Panc1 (cell line): ENCODE results near the gene FMN2. TPM values are rescaled to one million over a fixed set of nuclear protein-coding genes. Genes with fewer than 3 reads are reported as not detected.

Experiments
- ATAC-seq: fragments of 200-7000 bp; cut with Tn5 transposase; 2 replicates; pipeline ENCODE4 v1.9.1; 2020; ENCODE audit warnings: mild to moderate bottlenecking, moderate library complexity
- BruUV-seq: library from RNA; stranded (reverse); fragments of 400-500 nt; replicated peaks from 2 replicates; lab custom pipeline; 2021; lab: Mats Ljungman, UMichigan
- CTCF ChIA-PET: fragments of 300-600 bp; sonication (Branson Sonifier 250); formaldehyde crosslinking; loops from one replicate; lab custom pipeline; 2022; ENCODE audit warnings: antibody characterized with exemption; lab: Charles Lee
- POLR2A ChIA-PET: fragments of 300-600 bp; sonication (Branson Sonifier 250); formaldehyde crosslinking; loops from one replicate; lab custom pipeline; 2022; ENCODE audit warnings: antibody characterized with exemption; lab: Charles Lee
- DNase-seq: peaks from one replicate; pipeline ENCODE4 v3.0.0-alpha.2; 2010; ENCODE audit warnings: low read depth, low spot score
- H3K27ac ChIP-seq: 2 replicates; pipeline ENCODE4 v1.5.1; 2011; ENCODE audit warnings: mild to moderate bottlenecking, low read length, inconsistent platforms
- H3K27me3 ChIP-seq: fragments of 200-500 bp; sonication (Bioruptor generic); 2 replicates; pipeline ENCODE4 v1.6.0; 2014; ENCODE audit warnings: low read length, inconsistent platforms; ENCODE audit not compliant: control insufficient read depth, insufficient read depth
- H3K36me3 ChIP-seq: fragments of 200-500 bp; sonication (Bioruptor generic); 2 replicates; pipeline ENCODE4 v1.5.1; 2014; ENCODE audit warnings: inconsistent platforms, mild to moderate bottlenecking, low read length, moderate library complexity; ENCODE audit not compliant: control insufficient read depth, insufficient read depth
- H3K4me1 ChIP-seq: 2 replicates; pipeline ENCODE4 v1.5.1; 2011; ENCODE audit warnings: inconsistent platforms, mild to moderate bottlenecking, low read length, moderate library complexity; ENCODE audit not compliant: control insufficient read depth, insufficient read depth
- H3K4me3 ChIP-seq, 2 experiments: 2 replicates each; pipeline ENCODE4 v1.5.1; 2011 to 2012; ENCODE audit warnings: low read depth in 2 of 2, low read length in 2 of 2, mild to moderate bottlenecking in 2 of 2, inconsistent platforms in 1 of 2, moderate library complexity in 1 of 2
- H3K9me3 ChIP-seq: fragments of 200-500 bp; sonication (Bioruptor generic); 2 replicates; pipeline ENCODE4 v1.5.1; 2014; ENCODE audit warnings: low read depth, mild to moderate bottlenecking, inconsistent platforms, low read length, moderate library complexity; ENCODE audit not compliant: control insufficient read depth, insufficient read depth
- CTCF ChIP-seq: fragments of 450-650 bp; IDR thresholded peaks from 2 replicates; pipeline ENCODE4 v1.5.1; 2017; ENCODE audit warnings: mild to moderate bottlenecking
- POLR2AphosphoS5 ChIP-seq: IDR thresholded peaks from 2 replicates; pipeline ENCODE4 v1.6.1; 2012; ENCODE audit warnings: mild to moderate bottlenecking, low read depth, low read length, moderate library complexity
- REST ChIP-seq, 2 experiments: IDR thresholded peaks; 2 replicates each; pipeline ENCODE4 v1.6.1; 2011 to 2012; ENCODE audit warnings: low read depth in 2 of 2, control low read depth in 1 of 2, low read length in 1 of 2, mild to moderate bottlenecking in 1 of 2, moderate library complexity in 1 of 2; ENCODE audit not compliant: insufficient read depth in 1 of 2
- SIN3A ChIP-seq: IDR thresholded peaks from 2 replicates; pipeline ENCODE4 v1.6.1; 2012; ENCODE audit warnings: low read depth, mild to moderate bottlenecking, low read length, moderate library complexity, borderline replicate concordance; ENCODE audit not compliant: insufficient read depth
- TCF7L2 ChIP-seq: IDR thresholded peaks from 2 replicates; pipeline ENCODE4 v1.6.1; 2011; ENCODE audit warnings: mild to moderate bottlenecking, low read depth, low read length, inconsistent platforms
- in situ Hi-C: cut with HindIII; loops from 2 replicates; pipeline ENCODE4 v1.10.0; 2016; ENCODE audit warnings: low sequenced_read_pairs, low pct_unique_long_range_greater_than_20kb
- intact Hi-C: fragments of 100-400 bp; cut with micrococcal nuclease; formaldehyde crosslinking; loops from one replicate; pipeline ENCODE4 v1.10.0; 2022; ENCODE audit not compliant: unreplicated experiment
- total RNA-seq: library from RNA; stranded (reverse); gene quantifications from one replicate; pipeline ENCODE4 v1.2.1, GENCODE V29; 2021; ENCODE audit not compliant: unreplicated experiment

The FMN2 gene
- total RNA-seq, 1 experiment from 2014 or later: 1.9 TPM

GRCh38 chr1:240441669-240442068 is 350.0 kb downstream of the FMN2 start:
- intact Hi-C loops: no loop called here
- ChIA-PET POLR2A (no interaction called here), CTCF (no interaction called here)
- ATAC-seq (no peak), DNase-seq (no peak)
- no peak overlapping the region for H3K4me3 ChIP-seq
- H3K4me1 ChIP-seq: no peaks in the 10 kb centered on the region
- H3K27ac ChIP-seq: no peak overlapping the region
- H3K27me3 ChIP-seq: no peaks in the 10 kb centered on the region
- no TSS peak for BruUV-seq
- no peak for TF ChIP-seq POLR2AphosphoS5
- TF ChIP-seq CTCF: no peak
- no peak for TF ChIP-seq REST (IDR thresholded peaks at IDR 0.05; ENCODE audit: insufficient read depth in 1 of 2, low read depth in 2 of 2, low read length in 1 of 2)
- TF ChIP-seq TCF7L2: no peak
- TF ChIP-seq SIN3A: no peak
- H3K36me3 ChIP-seq: no peaks in the 10 kb centered on the region
- in situ Hi-C loops: no loop called here
- no peaks in the 10 kb centered on the region for H3K9me3 ChIP-seq

- Histone ChIP-seq H3K4me3 (no peak overlapping the region), H3K27me3 (no peaks in the 10 kb centered on the region), H3K27ac (no peak overlapping the region), H3K9me3 (no peaks in the 10 kb centered on the region), H3K36me3 (no peaks in the 10 kb centered on the region), H3K4me1 (no peaks in the 10 kb centered on the region)
- CTCF ChIA-PET: no interaction called here
- intact Hi-C loops (no loop called here), in situ Hi-C loops (no loop called here)
- no TSS peak for BruUV-seq
- ATAC-seq (no peak), DNase-seq (no peak)
- POLR2A ChIA-PET: no interaction called here
- no peak for TF ChIP-seq TCF7L2
- no peak for TF ChIP-seq REST (IDR thresholded peaks at IDR 0.05; ENCODE audit: insufficient read depth in 1 of 2, low read depth in 2 of 2, low read length in 1 of 2)
- TF ChIP-seq CTCF: no peak
- no peak for TF ChIP-seq SIN3A
- no peak for TF ChIP-seq POLR2AphosphoS5
Measured at GRCh38 chr1:240445369-240445768, 353.7 kb downstream of the FMN2 start.
